ENCODE results near the gene ENC1.

Gene ENC1

DNA sequence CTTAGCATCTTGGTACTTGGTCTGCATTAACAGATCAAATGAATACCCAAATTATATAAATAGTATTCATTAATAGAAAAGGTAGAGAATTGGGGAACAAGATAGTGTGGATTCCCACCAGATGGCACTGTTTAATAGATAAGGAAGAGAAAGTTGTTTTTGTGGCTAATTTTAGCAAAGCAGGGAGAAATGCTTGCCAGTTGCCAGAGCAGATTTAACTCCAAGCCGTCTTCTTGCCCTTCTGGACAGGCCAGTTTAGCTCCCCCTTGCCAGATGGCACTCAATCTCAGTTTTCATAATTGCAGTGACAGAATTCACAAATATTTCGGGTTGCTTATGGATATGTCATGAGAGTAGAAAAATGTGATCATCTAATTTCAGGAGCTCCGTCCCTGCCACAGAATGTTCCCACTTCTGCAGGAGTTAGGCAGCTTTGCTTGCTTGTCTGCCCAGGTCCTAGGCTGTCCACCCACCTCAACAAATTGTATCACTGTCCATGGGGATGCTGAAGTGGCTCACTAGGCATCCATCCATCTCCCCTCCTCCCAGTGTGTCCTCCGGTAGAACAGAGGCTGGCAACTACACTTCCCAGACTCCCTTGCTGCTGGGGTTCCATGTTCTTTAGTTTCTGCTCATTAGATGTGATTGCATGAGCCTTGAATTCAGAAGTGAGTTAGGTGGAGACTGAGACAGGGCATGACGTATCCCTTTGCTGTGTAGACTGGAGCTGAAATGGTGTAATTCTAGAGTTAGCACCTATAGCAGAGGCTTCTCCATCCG is 32.7 kb upstream of the ENC1 start:
- TF ChIP-seq, protein P1, sequence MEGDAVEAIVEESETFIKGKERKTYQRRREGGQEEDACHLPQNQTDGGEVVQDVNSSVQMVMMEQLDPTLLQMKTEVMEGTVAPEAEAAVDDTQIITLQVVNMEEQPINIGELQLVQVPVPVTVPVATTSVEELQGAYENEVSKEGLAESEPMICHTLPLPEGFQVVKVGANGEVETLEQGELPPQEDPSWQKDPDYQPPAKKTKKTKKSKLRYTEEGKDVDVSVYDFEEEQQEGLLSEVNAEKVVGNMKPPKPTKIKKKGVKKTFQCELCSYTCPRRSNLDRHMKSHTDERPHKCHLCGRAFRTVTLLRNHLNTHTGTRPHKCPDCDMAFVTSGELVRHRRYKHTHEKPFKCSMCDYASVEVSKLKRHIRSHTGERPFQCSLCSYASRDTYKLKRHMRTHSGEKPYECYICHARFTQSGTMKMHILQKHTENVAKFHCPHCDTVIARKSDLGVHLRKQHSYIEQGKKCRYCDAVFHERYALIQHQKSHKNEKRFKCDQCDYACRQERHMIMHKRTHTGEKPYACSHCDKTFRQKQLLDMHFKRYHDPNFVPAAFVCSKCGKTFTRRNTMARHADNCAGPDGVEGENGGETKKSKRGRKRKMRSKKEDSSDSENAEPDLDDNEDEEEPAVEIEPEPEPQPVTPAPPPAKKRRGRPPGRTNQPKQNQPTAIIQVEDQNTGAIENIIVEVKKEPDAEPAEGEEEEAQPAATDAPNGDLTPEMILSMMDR (IDR thresholded peaks at IDR 0.05; ENCODE audit: low read depth, low read length), result peak; percentile 14; the same call in 1 of the 2 replicates
- no peak overlapping the region for H3K4me3 ChIP-seq (ENCODE audit: low read depth, low read length)

DNA sequence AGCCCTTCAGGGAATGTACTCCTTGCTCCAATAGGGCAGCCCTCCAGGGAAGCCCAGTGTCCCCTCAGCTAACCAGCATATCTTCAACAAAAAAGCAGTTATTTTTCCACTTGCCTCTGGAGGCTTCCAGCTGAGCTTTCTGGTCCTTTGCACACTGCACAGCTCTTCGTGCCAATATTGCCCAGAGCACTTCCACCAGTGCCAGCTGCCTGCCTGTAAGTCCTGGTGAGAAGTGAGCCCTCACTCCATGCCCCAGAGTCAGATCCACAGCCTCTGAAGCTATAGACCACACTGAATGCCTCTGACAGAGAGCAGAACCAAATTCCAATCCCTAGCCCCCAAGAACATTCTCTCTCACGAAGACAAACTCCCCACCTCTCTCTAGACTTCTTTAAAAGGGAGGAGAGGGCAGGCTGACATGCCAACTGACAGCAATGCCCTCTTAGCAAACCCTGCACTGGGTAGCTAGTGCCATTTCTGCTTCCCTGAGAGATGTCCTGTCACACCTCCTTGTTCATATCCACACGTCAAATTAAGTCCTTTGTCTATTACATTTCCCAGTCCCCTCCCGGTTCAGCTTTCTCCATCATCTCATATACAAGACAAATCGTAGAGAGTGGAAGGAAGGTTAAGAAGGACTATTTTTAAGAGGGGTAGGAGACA is 31.8 kb upstream of the ENC1 start:
- H3K4me3 ChIP-seq (ENCODE audit: low read depth, low read length), result no peak overlapping the region
- TF ChIP-seq, protein P1 (IDR thresholded peaks at IDR 0.05; ENCODE audit: low read depth, low read length), result no peak

DNA sequence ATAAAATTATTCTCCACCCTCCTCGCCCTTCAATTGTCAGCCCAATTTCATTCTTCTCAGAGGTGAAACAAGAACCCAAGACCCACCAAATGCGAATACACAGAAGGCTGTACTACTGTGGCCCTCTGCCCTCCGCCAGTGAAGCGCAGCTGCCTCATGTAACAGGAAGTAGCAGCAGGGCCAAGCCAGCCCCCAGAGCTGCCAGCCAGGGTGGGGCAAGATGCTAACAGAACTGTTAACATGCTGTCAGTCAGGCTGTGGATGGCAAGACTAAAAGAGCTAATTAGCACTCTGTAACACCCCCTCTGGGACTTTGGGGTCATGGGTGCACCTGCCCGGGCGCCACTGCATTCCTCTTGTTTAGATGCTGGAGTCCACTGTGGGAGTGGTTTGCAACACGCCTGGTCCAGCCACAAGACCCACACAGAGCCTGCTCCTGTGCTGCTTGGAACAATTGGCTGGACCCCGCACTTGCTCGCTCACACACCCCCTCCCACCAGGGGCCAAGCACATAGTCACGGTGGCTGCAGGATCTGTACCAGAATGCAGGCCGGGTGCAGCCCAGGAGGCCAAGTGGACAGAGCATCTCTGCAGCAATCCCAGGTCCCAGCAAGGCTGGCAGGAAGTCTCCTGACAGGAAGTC is 30.0 kb upstream of the ENC1 start:
- TF ChIP-seq, protein P1 (IDR thresholded peaks at IDR 0.05; ENCODE audit: low read depth, low read length), result no peak

DNA sequence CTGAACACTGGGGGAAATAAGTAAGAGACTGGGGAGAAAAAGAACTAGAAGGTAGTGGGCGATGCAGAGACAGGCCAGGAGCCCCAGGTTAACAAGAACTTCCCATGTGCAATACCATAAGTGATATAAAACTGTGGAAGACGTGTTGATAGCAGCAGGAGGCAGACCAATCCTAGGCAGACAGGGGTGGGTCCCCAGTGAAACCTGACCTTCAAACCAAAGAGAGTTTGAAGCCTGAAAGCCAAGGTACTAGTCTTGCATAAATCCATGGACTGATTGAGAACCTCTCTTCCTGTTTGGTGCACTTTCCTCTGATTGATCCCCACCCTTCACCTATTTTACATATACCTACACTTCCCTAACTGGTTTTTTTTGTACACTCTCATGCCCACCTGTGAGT is 29.3 kb upstream of the ENC1 start:
- TF ChIP-seq, protein P1 (IDR thresholded peaks at IDR 0.05; ENCODE audit: low read depth, low read length), result no peak
- H3K4me3 ChIP-seq (ENCODE audit: low read depth, low read length), result no peak overlapping the region

More for the DNA sequence above, 30.0 kb upstream of the ENC1 start:
- H3K4me3 ChIP-seq (ENCODE audit: low read depth, low read length), result no peak overlapping the region

DNA sequence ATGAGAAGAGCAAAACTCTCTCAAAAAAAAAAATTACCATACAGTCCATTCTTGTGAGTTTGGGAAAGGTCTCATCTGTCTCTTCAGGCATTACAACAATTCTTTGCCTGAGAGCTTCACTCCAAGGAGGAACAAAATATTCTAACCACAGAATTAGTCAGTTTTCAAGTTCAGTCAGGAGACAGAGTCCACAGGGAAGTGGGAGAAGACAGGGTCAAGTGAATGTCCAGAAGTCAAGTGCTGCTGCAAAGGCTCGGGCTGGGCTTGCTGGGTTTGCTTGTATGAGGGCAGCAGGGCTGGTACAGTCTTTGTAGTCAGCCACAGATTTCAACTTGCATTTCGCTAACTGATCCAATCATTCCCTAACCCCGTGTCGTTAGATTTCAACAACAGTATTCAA is 26.9 kb upstream of the ENC1 start:
- TF ChIP-seq, protein P1 (IDR thresholded peaks at IDR 0.05; ENCODE audit: low read depth, low read length), result no peak
- H3K4me3 ChIP-seq (ENCODE audit: low read depth, low read length), result no peak overlapping the region

DNA sequence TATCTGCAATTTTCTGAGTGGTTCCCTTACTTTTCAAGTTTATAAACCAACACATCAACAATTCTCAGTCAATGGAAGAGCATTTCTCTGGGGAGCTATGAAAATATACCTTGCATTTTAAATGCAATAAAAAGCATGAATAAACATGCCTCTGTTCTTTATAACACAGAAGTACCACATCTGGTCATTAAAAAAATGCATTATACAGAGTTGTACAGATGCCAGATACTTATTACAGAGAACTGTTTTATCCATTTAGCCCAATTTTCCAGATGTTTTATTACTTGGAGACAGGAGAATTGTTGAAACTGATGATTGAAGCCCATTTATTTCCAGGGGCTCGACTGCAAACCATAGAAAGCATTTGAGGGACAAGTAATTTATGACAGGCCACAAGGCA is 25.3 kb upstream of the ENC1 start:
- H3K4me3 ChIP-seq (ENCODE audit: low read depth, low read length), result no peak overlapping the region
- TF ChIP-seq, protein P1 (IDR thresholded peaks at IDR 0.05; ENCODE audit: low read depth, low read length), result no peak

DNA sequence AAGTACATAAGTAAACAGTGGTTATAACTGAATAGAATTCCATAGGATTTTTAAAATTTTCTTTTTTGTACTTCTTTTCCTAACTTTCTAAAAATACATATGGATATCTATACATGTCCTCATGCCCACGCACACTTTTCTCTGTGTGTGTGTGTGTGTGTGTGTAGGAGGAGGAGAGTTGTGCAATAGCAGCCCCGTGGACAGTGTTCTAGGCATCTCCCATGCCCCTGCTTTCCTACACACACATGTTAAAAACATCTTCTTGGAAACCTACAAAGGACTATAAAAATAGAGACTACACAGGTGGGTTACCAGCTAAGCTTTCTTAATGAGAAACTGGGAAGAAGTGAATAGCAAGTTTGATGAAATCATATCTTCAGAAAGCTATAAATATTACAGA is 24.7 kb upstream of the ENC1 start:
- TF ChIP-seq, protein P1 (IDR thresholded peaks at IDR 0.05; ENCODE audit: low read depth, low read length), result no peak
- H3K4me3 ChIP-seq (ENCODE audit: low read depth, low read length), result no peak overlapping the region

Data from WI38 (cell line).